ENCODE results near the gene SH3PXD2A. TPM values are rescaled to one million over a fixed set of nuclear protein-coding genes. Genes with fewer than 3 reads are reported as not detected.
"Not testable (repeated sequence)": the region's sequence is repeated elsewhere in the genome, so short reads cannot be mapped to it uniquely, and the experiment has no call there.

The SH3PXD2A gene
- total and polyA plus RNA-seq, 9 donors, result 33.2 to 95.0 (median 73.9) TPM

DNA sequence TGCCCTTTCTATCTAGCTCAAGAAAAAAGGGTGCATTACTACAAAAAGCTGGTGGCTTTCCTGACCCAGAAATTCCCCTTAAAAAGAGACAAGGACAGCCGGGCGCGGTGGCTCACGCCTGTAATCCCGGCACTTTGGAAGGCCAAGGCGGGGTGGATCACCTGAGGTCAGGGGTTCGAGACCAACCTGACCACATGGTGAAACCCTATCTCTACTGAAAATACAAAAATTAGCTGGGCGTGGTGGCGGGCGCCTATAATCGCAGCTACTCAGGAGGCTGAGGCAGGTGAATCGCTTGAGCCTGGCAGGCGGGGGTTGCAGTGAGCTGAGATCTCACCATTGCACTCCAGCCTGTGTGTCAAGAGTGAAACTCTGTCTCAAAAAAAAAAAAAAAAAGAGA lies 82.5 kb downstream of the SH3PXD2A start:
- DNase-seq; H3K27me3 ChIP-seq (ENCODE audit: control insufficient read depth, insufficient read depth, low read length); H3K36me3 ChIP-seq (ENCODE audit: control insufficient read depth, insufficient read depth, low read length); H3K9me3 ChIP-seq (replicated peaks; ENCODE audit: control insufficient read depth, low read depth, low read length); H3K4me3 ChIP-seq (ENCODE audit: low read length): not testable (repeated sequence)
- H3K27ac ChIP-seq (ENCODE audit: low read length), result peak overlapping the region; percentile 92
- 25% methylated on average over 6 of the region's 13 CpGs for WGBS (ENCODE audit: insufficient coverage)
- H3K4me1 ChIP-seq (ENCODE audit: control insufficient read depth, insufficient read depth, low read length), result peaks cover 41% of the 10 kb centered on the region

DNA sequence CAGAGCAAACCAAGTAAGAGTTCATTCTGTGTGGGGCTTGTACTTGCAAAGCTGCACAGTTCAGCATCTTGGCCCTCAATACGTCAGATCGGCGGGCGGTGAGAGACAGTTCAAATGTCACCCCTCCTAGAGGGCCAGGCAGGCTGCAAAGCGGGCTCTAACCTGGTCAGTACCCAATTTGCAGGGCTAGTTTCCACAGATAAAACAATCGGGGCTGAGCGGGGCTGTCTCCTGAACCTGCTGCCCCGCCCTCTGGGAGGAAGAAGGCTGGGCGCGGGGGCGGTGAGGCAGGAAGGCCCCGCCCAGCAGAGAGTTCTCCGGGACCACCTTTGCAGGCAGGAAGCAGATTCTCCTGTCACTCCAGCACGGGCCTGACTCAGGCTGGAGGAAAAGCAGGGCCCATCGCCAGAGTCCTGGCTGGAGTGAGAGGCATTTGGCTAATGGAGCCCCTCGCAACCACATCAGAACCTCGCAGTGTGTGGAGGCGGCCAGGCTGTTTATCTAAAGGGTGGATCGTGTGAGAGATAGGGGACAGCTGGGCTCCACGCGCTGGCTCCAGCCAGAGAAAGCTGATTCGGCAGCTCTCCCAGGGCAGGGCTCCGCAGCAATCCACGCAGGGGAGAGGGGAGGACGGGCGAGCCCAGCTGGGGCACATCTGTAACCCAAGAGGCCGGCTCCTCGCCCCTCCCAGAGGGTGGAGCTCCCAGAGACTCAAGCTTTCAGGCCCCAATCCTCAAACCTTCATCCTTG lies 83.1 kb downstream of the SH3PXD2A start:
- Histone ChIP-seq H3K27ac (ENCODE audit: low read length) (peak overlapping the region; percentile 92), H3K9me3 (replicated peaks; ENCODE audit: control insufficient read depth, low read depth, low read length) (peaks cover 4% of the 10 kb centered on the region), H3K4me3 (ENCODE audit: low read length) (peak overlapping the region; percentile 43), H3K4me1 (ENCODE audit: control insufficient read depth, insufficient read depth, low read length) (peaks cover 42% of the 10 kb centered on the region), H3K36me3 (ENCODE audit: control insufficient read depth, insufficient read depth, low read length) (peaks cover 6% of the 10 kb centered on the region), H3K27me3 (ENCODE audit: control insufficient read depth, insufficient read depth, low read length) (no peaks in the 10 kb centered on the region)
- 2% methylated on average over 23 of the region's 28 CpGs for WGBS (ENCODE audit: insufficient coverage)
- peak; percentile 89 for DNase-seq

DNA sequence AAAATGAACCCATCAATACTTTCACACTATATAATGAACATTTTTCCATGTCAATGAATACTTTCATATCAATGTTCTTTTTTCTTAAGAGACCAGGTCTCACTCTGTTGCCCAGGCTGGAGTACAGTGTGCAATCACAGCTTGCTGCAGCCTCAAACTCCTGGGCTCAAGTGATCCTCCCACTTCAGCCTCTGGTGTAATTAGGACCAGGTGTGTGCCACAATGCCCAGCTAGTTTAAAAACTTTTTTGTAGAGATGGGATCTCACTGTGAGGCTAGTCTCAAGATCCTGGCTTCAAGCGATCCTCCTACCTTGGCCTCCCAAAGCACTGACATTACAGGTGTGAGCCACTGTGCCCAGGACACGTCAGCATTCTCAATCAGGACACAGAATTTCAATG lies 85.2 kb downstream of the SH3PXD2A start:
- H3K36me3 ChIP-seq (ENCODE audit: control insufficient read depth, insufficient read depth, low read length), result peaks cover 19% of the 10 kb centered on the region
- H3K27me3 ChIP-seq (ENCODE audit: control insufficient read depth, insufficient read depth, low read length), result no peaks in the 10 kb centered on the region
- peaks cover 48% of the 10 kb centered on the region for H3K4me1 ChIP-seq (ENCODE audit: control insufficient read depth, insufficient read depth, low read length)
- H3K9me3 ChIP-seq (replicated peaks; ENCODE audit: control insufficient read depth, low read depth, low read length), result peaks cover 4% of the 10 kb centered on the region
- H3K27ac ChIP-seq (ENCODE audit: low read length), result no peak overlapping the region
- no peak overlapping the region for H3K4me3 ChIP-seq (ENCODE audit: low read length)
- DNase-seq, result no peak
- 94% methylated on average over 2 of the region's 2 CpGs for WGBS (ENCODE audit: insufficient coverage)

DNA sequence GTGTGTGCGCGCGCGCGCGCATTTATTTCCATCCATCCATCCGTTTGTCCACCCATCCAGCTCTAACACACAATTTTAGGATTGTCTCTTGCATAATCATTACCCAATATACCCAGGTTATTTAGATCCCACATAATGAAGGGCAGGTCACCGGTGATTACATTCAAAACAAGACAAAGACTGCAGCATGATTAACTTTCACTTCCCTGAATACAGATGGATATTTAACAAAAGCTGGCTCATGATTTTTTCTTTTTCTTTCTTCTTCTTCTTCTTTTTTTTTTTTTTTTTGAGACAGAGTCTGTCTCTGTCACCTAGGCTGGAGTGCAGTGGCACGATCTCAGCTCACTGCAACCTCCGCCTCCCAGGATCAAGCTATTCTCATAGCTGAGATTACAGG lies 86.2 kb downstream of the SH3PXD2A start:
- DNase-seq, result no peak
- H3K4me1 ChIP-seq (ENCODE audit: control insufficient read depth, insufficient read depth, low read length), result peaks cover 55% of the 10 kb centered on the region
- H3K9me3 ChIP-seq (replicated peaks; ENCODE audit: control insufficient read depth, low read depth, low read length), result no peaks in the 10 kb centered on the region
- H3K27ac ChIP-seq (ENCODE audit: low read length), result no peak overlapping the region
- H3K36me3 ChIP-seq (ENCODE audit: control insufficient read depth, insufficient read depth, low read length), result peaks cover 26% of the 10 kb centered on the region
- H3K4me3 ChIP-seq (ENCODE audit: low read length), result no peak overlapping the region
- no peaks in the 10 kb centered on the region for H3K27me3 ChIP-seq (ENCODE audit: control insufficient read depth, insufficient read depth, low read length)
- WGBS (ENCODE audit: insufficient coverage), result 50% methylated on average over 1 of the region's 10 CpGs

DNA sequence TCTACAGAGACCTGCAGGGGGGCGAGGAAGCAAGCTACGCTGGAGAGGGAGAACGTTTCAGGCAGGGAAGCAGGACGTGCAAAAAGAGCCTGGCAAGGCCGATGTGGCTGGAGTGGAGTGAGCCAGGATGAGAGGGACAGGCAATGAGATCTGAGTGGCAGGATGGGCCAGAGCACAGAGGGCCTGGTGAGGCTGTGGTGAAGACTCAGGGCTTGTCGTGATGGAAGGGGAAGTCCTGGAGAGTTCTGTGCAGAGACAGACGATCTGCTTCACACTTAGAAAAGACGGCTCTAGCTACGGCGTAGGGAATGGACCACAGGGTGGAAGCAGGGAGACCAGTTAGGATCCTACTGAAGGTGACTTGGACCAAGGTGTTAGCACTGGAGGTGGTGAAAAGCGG lies 87.0 kb downstream of the SH3PXD2A start:
- no peak overlapping the region for H3K4me3 ChIP-seq (ENCODE audit: low read length)
- no peaks in the 10 kb centered on the region for H3K27me3 ChIP-seq (ENCODE audit: control insufficient read depth, insufficient read depth, low read length)
- peaks cover 29% of the 10 kb centered on the region for H3K36me3 ChIP-seq (ENCODE audit: control insufficient read depth, insufficient read depth, low read length)
- H3K4me1 ChIP-seq (ENCODE audit: control insufficient read depth, insufficient read depth, low read length), result peaks cover 57% of the 10 kb centered on the region
- no peaks in the 10 kb centered on the region for H3K9me3 ChIP-seq (replicated peaks; ENCODE audit: control insufficient read depth, low read depth, low read length)
- peak overlapping the region; percentile 45 for H3K27ac ChIP-seq (ENCODE audit: low read length)
- DNase-seq, result no peak
- 62% methylated on average over 10 of the region's 11 CpGs for WGBS (ENCODE audit: insufficient coverage)

DNA sequence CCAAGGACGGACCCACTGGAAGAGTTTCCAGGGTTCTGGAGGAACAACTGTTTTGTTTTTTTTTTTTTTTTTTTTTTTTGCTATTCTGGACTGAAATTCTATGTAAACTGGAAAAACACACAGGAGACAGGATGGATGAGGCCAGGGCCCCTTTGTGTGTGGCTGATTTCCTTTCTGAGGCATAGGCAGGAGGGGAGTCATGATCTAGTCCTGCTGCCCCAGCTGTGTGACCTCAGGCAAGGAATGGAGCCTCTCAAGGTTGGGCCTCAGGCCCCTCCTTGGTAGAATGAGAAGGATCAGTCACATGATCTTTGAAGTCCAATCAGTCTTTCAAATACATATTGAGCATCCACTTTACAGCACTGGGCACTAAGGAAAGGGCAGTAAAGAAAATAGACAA lies 87.6 kb downstream of the SH3PXD2A start:
- no CpG with 5 or more reads among the region's 1 CpG for WGBS (ENCODE audit: insufficient coverage)
- Histone ChIP-seq H3K9me3 (replicated peaks; ENCODE audit: control insufficient read depth, low read depth, low read length) (no peaks in the 10 kb centered on the region), H3K4me1 (ENCODE audit: control insufficient read depth, insufficient read depth, low read length) (peaks cover 53% of the 10 kb centered on the region), H3K27ac (ENCODE audit: low read length) (peak overlapping the region; percentile 45), H3K36me3 (ENCODE audit: control insufficient read depth, insufficient read depth, low read length) (peaks cover 29% of the 10 kb centered on the region), H3K27me3 (ENCODE audit: control insufficient read depth, insufficient read depth, low read length) (no peaks in the 10 kb centered on the region), H3K4me3 (ENCODE audit: low read length) (no peak overlapping the region)
- no peak for DNase-seq

DNA sequence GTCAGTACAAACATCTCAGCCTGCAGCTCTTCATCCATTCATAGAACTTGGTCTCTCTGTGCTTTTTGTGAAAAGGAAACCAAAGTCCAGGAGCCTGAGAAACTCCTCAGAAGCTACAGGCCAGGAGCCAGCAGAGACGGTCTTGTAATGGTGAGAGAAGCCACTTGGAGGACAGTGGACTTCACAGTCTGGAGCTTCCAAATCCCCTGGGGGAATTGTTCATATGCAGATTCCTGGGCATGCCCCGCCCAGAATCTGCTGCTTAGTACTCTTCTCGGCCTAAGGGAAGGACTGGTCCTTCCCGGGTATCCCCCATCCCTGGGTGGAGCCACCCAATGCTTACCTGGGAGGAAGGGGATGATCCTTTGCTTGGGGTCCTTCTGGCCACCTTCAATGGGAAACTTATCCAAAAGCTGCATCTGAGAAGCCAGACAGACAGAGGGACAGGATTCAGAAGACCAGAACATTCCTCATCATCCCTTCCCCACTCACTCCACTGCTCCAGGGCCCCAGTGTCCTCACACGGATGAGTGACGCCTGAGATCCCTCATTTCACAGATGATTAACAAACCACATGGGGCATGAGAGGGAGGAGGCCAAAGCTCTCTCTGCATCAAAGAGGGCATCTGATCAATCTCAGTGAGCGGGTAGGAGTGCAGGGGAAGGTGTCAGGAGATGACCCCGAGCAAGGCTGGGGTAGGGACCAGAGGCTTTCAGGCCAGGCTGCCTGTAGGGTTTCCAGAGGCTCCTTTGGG lies 88.4 kb downstream of the SH3PXD2A start:
- Histone ChIP-seq H3K36me3 (ENCODE audit: control insufficient read depth, insufficient read depth, low read length) (peaks cover 29% of the 10 kb centered on the region), H3K4me1 (ENCODE audit: control insufficient read depth, insufficient read depth, low read length) (peaks cover 47% of the 10 kb centered on the region), H3K4me3 (ENCODE audit: low read length) (no peak overlapping the region), H3K27ac (ENCODE audit: low read length) (peak overlapping the region; percentile 45), H3K27me3 (ENCODE audit: control insufficient read depth, insufficient read depth, low read length) (no peaks in the 10 kb centered on the region), H3K9me3 (replicated peaks; ENCODE audit: control insufficient read depth, low read depth, low read length) (no peaks in the 10 kb centered on the region)
- DNase-seq, result no peak
- 60% methylated on average over 4 of the region's 8 CpGs for WGBS (ENCODE audit: insufficient coverage)

DNA sequence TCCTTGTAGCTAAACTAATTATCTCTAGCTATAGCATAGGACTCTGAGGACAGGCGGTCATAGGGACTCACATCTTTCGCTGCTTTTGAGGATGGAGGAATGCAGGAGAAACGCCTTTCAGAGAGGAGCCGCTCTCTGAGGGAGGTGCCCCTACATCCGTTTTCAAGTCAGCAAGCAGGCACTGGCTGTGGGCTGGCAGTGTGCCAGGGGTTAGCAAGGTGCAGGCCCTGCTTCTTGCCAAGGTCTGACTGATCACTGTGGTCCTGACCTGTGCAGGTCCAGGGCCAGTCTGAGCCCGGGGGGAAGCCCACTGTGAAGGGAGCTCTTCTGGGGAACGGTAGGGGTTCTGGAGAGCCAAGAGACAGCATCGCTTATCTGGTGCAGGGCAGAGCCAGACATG lies 89.4 kb downstream of the SH3PXD2A start:
- Histone ChIP-seq H3K9me3 (replicated peaks; ENCODE audit: control insufficient read depth, low read depth, low read length) (no peaks in the 10 kb centered on the region), H3K36me3 (ENCODE audit: control insufficient read depth, insufficient read depth, low read length) (peaks cover 29% of the 10 kb centered on the region), H3K4me1 (ENCODE audit: control insufficient read depth, insufficient read depth, low read length) (peaks cover 47% of the 10 kb centered on the region), H3K4me3 (ENCODE audit: low read length) (no peak overlapping the region), H3K27me3 (ENCODE audit: control insufficient read depth, insufficient read depth, low read length) (no peaks in the 10 kb centered on the region), H3K27ac (ENCODE audit: low read length) (no peak overlapping the region)
- 81% methylated on average over 7 of the region's 8 CpGs for WGBS (ENCODE audit: insufficient coverage)
- DNase-seq, result no peak

DNA sequence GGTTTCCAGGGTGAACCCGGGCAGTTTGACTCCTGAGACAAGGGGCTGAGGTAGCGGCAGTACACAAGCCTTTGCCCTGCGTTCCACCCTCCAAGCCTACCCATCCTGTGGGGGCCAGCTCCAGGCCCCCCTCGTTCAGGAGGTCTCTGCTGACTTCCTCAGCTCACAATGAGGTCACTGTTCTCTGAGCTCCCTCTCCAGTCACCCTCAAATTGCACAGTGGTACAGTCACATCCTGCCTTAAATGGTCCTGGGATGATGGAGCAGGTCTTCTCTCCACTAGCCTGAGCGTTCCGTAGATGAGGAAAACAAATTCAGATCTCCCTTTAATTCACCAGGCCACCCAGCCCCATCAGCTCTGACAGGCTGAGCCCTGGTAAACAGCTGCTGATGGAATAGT lies 90.2 kb downstream of the SH3PXD2A start:
- DNase-seq, result no peak
- Histone ChIP-seq H3K4me3 (ENCODE audit: low read length) (no peak overlapping the region), H3K27ac (ENCODE audit: low read length) (peak overlapping the region; percentile 29), H3K4me1 (ENCODE audit: control insufficient read depth, insufficient read depth, low read length) (peaks cover 47% of the 10 kb centered on the region), H3K9me3 (replicated peaks; ENCODE audit: control insufficient read depth, low read depth, low read length) (no peaks in the 10 kb centered on the region), H3K36me3 (ENCODE audit: control insufficient read depth, insufficient read depth, low read length) (peaks cover 29% of the 10 kb centered on the region), H3K27me3 (ENCODE audit: control insufficient read depth, insufficient read depth, low read length) (no peaks in the 10 kb centered on the region)
- WGBS (ENCODE audit: insufficient coverage), result 86% methylated on average over 4 of the region's 6 CpGs

DNA sequence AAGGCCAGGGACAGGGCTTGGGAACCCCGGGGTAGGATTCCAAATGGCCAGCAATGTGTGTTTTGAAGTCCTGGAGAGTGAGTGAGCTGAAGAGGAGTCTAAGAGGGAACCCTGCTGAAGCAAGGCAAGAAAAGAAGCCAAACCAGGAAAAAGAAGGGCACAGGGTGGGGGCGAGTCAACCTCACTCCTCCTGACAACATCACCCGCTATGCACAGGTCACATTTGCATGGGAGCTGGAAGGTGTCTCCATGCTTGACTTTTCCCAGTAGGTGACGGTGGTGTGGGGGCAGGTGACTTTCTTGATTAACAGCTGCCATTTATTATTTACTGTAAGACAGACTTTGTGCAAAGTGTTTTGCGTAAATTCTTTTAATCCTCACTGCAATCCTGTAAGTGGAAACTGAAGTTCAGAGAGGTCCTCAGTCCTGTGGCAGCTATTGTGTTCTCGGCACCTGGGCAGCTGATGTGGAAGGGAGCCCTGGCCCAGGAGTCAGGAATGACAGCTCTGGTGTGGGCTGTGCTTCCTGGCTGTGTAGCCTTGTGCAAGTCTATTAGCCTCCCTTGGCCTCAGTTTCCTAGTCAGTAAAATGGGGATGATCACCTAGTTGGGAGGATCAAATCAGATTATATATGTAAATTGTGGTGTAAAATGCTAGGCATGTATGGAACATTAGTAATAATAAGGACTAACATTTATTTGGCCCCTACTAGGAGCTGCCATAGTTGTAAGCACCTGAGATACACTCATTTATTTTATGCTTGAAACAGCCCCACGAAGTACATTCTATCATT lies 90.9 kb downstream of the SH3PXD2A start:
- Histone ChIP-seq H3K27ac (ENCODE audit: low read length) (peak overlapping the region; percentile 59), H3K36me3 (ENCODE audit: control insufficient read depth, insufficient read depth, low read length) (peaks cover 29% of the 10 kb centered on the region), H3K9me3 (replicated peaks; ENCODE audit: control insufficient read depth, low read depth, low read length) (no peaks in the 10 kb centered on the region), H3K4me3 (ENCODE audit: low read length) (no peak overlapping the region), H3K4me1 (ENCODE audit: control insufficient read depth, insufficient read depth, low read length) (peaks cover 54% of the 10 kb centered on the region), H3K27me3 (ENCODE audit: control insufficient read depth, insufficient read depth, low read length) (no peaks in the 10 kb centered on the region)
- no peak for DNase-seq
- 72% methylated on average over 4 of the region's 7 CpGs for WGBS (ENCODE audit: insufficient coverage)

Measured in muscle of leg (tissue), 11 donors.